Fibroblast of lung (primary cell): ENCODE measurements around the gene TMPRSS15. TPM values are rescaled to one million over a fixed set of nuclear protein-coding genes. Genes with fewer than 3 reads are reported as not detected.

Experiments used
- DNase-seq, 2 donors: peaks; one replicate each; pipeline versions ENCODE4 v3.0.0 to v3.0.0-alpha.2; 2010; ENCODE audit warnings: low read depth in 2 of 2
- H2AFZ ChIP-seq: 2 replicates; pipeline ENCODE4 v1.5.1; 2012; ENCODE audit warnings: low read length, control low read depth, inconsistent platforms
- H3K27ac ChIP-seq: 2 replicates; pipeline ENCODE4 v1.5.1; 2011; ENCODE audit warnings: low read length, control low read depth; ENCODE audit not compliant: insufficient read depth
- H3K27me3 ChIP-seq: 2 replicates; pipeline ENCODE4 v1.5.1; 2011; ENCODE audit warnings: mild to moderate bottlenecking, low read length; ENCODE audit not compliant: control insufficient read depth, insufficient read depth
- H3K36me3 ChIP-seq: 2 replicates; pipeline ENCODE4 v1.5.1; 2011; ENCODE audit warnings: low read length; ENCODE audit not compliant: control insufficient read depth, insufficient read depth
- H3K4me1 ChIP-seq: 2 replicates; pipeline ENCODE4 v1.5.1; 2011; ENCODE audit warnings: low read length; ENCODE audit not compliant: control insufficient read depth, insufficient read depth; ENCODE audit errors: extremely low read depth
- H3K4me2 ChIP-seq: 2 replicates; pipeline ENCODE4 v1.5.1; 2011; ENCODE audit warnings: low read length, control low read depth; ENCODE audit not compliant: insufficient read depth; ENCODE audit errors: extremely low read depth
- H3K4me3 ChIP-seq, 4 experiments: fragments of 200-600 bp in 1 of 4; sonication (generic) in 1 of 4; replicated peaks in 1 of 4; 2 replicates each; pipeline ENCODE4 v1.5.1; 2011 to 2016; ENCODE audit warnings: low read length in 4 of 4, low read depth in 3 of 4, mild to moderate bottlenecking in 3 of 4, control low read depth in 2 of 4, inconsistent platforms in 1 of 4, mixed read lengths in 1 of 4; ENCODE audit not compliant: insufficient read depth in 1 of 4; ENCODE audit errors: control extremely low read depth in 1 of 4
- H3K79me2 ChIP-seq: 2 replicates; pipeline ENCODE4 v1.5.1; 2012; ENCODE audit warnings: mild to moderate bottlenecking, low read length, inconsistent platforms; ENCODE audit not compliant: control insufficient read depth, insufficient read depth
- H3K9ac ChIP-seq: 2 replicates; pipeline ENCODE4 v1.5.1; 2011; ENCODE audit warnings: mild to moderate bottlenecking, low read length, control low read depth; ENCODE audit not compliant: insufficient read depth
- H3K9me3 ChIP-seq: 2 replicates; pipeline ENCODE4 v1.5.1; 2012; ENCODE audit warnings: low read depth, low read length; ENCODE audit not compliant: control insufficient read depth, insufficient read depth
- H4K20me1 ChIP-seq: 2 replicates; pipeline ENCODE4 v1.5.1; 2011; ENCODE audit warnings: low read length; ENCODE audit not compliant: control insufficient read depth, insufficient read depth; ENCODE audit errors: extremely low read depth
- CTCF ChIP-seq, 2 donors: IDR thresholded peaks in 1 of 2; conservative IDR thresholded peaks in 1 of 2; 1 replicate in 1 of 2; 2 replicates in 1 of 2; pipeline ENCODE4 v1.5.1; 2011 to 2012; ENCODE audit warnings: low read length in 2 of 2, control low read depth in 1 of 2, inconsistent platforms in 1 of 2, low read depth in 1 of 2, mild to moderate bottlenecking in 1 of 2
- EZH2 ChIP-seq: IDR thresholded peaks from 2 replicates; pipeline ENCODE4 v1.5.1; 2012; ENCODE audit warnings: low read length, control low read depth, mild to moderate bottlenecking; ENCODE audit errors: missing control alignments
- polyA plus RNA-seq, 2 donors: library from polyadenylated mRNA; depleted of rRNA in 1 of 2; stranded (reverse) in 1 of 2; unstranded in 1 of 2; fragments of >200 nt; gene quantifications; 2 replicates each; pipeline ENCODE4 v1.2.1, GENCODE V29; 2011 to 2012; ENCODE audit warnings: missing spikeins in 1 of 2
- total RNA-seq: library from RNA; depleted of rRNA; stranded (reverse); fragments of >200 nt; gene quantifications from 2 replicates; pipeline ENCODE4 v1.2.1, GENCODE V29; 2014

TMPRSS15 gene
- total and polyA plus RNA-seq, 2 donors (not counting 1 experiment from before 2014, with no cell fraction given) = not detected

GRCh38 chr21:18285379-18285778, 118.2 kb downstream of the TMPRSS15 start:
- TF ChIP-seq EZH2 = no peak
- no peak for TF ChIP-seq CTCF (conservative IDR thresholded peaks at IDR 0.05 in 1 of 2, IDR thresholded peaks at IDR 0.05 in 1 of 2; ENCODE audit: low read depth in 1 of 2, low read length in 2 of 2)
- H3K36me3 ChIP-seq = no peaks in the 10 kb centered on the region
- H3K79me2 ChIP-seq = no peaks in the 10 kb centered on the region
- no peaks in the 10 kb centered on the region for H3K4me1 ChIP-seq
- no peak overlapping the region for H3K4me2 ChIP-seq
- no peaks in the 10 kb centered on the region for H3K27me3 ChIP-seq
- no peaks in the 10 kb centered on the region for H3K9me3 ChIP-seq
- no peaks in the 10 kb centered on the region for H4K20me1 ChIP-seq
- DNase-seq = no peak
- no peak overlapping the region for H2AFZ ChIP-seq
- H3K4me3 ChIP-seq = no peak overlapping the region
- no peak overlapping the region for H3K27ac ChIP-seq
- H3K9ac ChIP-seq = no peak overlapping the region

- H3K4me1 ChIP-seq = no peaks in the 10 kb centered on the region
These were observed 127.8 kb downstream of the TMPRSS15 start for GRCh38 chr21:18275781-18276180.

GRCh38 chr21:18274370-18274769, 129.2 kb downstream of the TMPRSS15 start:
- no peaks in the 10 kb centered on the region for H3K9me3 ChIP-seq
- no peaks in the 10 kb centered on the region for H3K36me3 ChIP-seq
- H3K27me3 ChIP-seq = no peaks in the 10 kb centered on the region
- no peak overlapping the region for H2AFZ ChIP-seq
- H3K4me2 ChIP-seq = no peak overlapping the region
- no peak for DNase-seq
- no peaks in the 10 kb centered on the region for H3K4me1 ChIP-seq
- no peaks in the 10 kb centered on the region for H3K79me2 ChIP-seq
- TF ChIP-seq CTCF (conservative IDR thresholded peaks at IDR 0.05 in 1 of 2, IDR thresholded peaks at IDR 0.05 in 1 of 2; ENCODE audit: low read depth in 1 of 2, low read length in 2 of 2) (no peak), EZH2 (no peak)
- no peak overlapping the region for H3K27ac ChIP-seq
- no peak overlapping the region for H3K4me3 ChIP-seq
- no peak overlapping the region for H3K9ac ChIP-seq
- H4K20me1 ChIP-seq = no peaks in the 10 kb centered on the region

More at GRCh38 chr21:18275781-18276180, 127.8 kb downstream of the TMPRSS15 start:
- H2AFZ ChIP-seq = no peak overlapping the region
- no peaks in the 10 kb centered on the region for H3K79me2 ChIP-seq
- no peak overlapping the region for H3K4me3 ChIP-seq
- DNase-seq = no peak
- no peaks in the 10 kb centered on the region for H3K36me3 ChIP-seq
- no peaks in the 10 kb centered on the region for H3K9me3 ChIP-seq
- H4K20me1 ChIP-seq = no peaks in the 10 kb centered on the region
- no peak for TF ChIP-seq EZH2
- no peak for TF ChIP-seq CTCF (conservative IDR thresholded peaks at IDR 0.05 in 1 of 2, IDR thresholded peaks at IDR 0.05 in 1 of 2; ENCODE audit: low read depth in 1 of 2, low read length in 2 of 2)
- no peak overlapping the region for H3K4me2 ChIP-seq
- no peak overlapping the region for H3K9ac ChIP-seq
- no peaks in the 10 kb centered on the region for H3K27me3 ChIP-seq
- H3K27ac ChIP-seq = no peak overlapping the region
